ENCODE results near the gene EEF2KMT.

- no peak for TF ChIP-seq CTCF (IDR thresholded peaks at IDR 0.05; ENCODE audit: extremely low read depth in 1 of 2, insufficient read depth in 1 of 2, low read depth in 1 of 2, low read length in 2 of 2)
- no peak for TF ChIP-seq POLR2A (IDR thresholded peaks at IDR 0.05; ENCODE audit: low read depth, low read length)
- TF ChIP-seq MAX (IDR thresholded peaks at IDR 0.05; ENCODE audit: insufficient read depth, insufficient read length), result no peak
- no peak for TF ChIP-seq POLR2AphosphoS5 (IDR thresholded peaks at IDR 0.05; ENCODE audit: insufficient read depth, low read depth, low read length)
- no peak for TF ChIP-seq EZH2 (IDR thresholded peaks at IDR 0.05; ENCODE audit: borderline replicate concordance, low read depth, low read length, severe bottlenecking)
- no peak for TF ChIP-seq MYC (IDR thresholded peaks at IDR 0.05; ENCODE audit: low read depth, low read length)
- TF ChIP-seq JUN (IDR thresholded peaks at IDR 0.05; ENCODE audit: borderline replicate concordance, insufficient read depth, insufficient read length, low read depth), result no peak
- TF ChIP-seq FOS (IDR thresholded peaks at IDR 0.05; ENCODE audit: borderline replicate concordance, insufficient read depth, low read length), result no peak
These were observed 27.0 kb downstream of the EEF2KMT start for GRCh38 chr16:5070431-5071186.

Data from endothelial cell of umbilical vein (primary cell).